HUDEP-2 (cell line): ENCODE measurements around the gene UROC1.

Experiments used
- DNase-seq, 76 experiments: peaks; one replicate each; lab custom pipeline; 2025; ENCODE audit not compliant: unreplicated experiment in 76 of 76; lab: John Stamatoyannopoulos, UW

The UROC1 gene

DNA sequence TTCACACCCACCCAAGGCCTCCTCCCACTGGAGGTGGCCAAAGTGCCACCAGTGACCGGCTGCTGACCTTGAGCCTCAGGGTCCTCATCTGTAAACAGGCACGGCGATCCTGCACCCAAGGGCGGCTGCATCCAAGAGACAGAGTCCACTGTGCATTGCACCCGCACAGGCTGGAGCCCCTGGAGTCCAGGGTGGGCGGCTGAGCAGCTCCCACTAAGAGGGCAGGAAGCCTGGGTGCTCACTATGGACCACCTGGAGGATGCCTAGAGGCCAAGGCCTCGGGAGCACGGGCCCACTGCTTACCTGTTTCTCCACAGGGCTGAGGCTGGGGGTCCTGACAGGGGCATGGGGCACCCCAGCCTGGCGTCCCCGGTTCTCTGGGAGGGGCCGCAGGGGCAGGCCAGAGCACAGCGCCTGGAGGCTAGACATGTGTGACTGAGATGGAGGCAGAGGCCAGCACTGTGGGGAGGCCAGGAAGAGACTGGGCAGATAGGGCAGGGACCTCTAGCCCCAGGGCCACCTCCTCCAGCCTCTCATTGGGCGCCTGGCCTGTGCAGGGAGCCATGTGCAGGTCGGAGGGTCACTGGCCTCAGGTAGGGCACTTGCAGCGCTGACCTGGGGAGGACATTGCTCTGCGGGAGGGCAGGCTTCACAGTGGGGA, at the start of gene UROC1:
Gene UROC1 (minus strand): TSS at position 483 of the 661 bp plus-strand sequence. CDS start 54 bp downstream, at position 429.
- DNase-seq, result no peak

DNA sequence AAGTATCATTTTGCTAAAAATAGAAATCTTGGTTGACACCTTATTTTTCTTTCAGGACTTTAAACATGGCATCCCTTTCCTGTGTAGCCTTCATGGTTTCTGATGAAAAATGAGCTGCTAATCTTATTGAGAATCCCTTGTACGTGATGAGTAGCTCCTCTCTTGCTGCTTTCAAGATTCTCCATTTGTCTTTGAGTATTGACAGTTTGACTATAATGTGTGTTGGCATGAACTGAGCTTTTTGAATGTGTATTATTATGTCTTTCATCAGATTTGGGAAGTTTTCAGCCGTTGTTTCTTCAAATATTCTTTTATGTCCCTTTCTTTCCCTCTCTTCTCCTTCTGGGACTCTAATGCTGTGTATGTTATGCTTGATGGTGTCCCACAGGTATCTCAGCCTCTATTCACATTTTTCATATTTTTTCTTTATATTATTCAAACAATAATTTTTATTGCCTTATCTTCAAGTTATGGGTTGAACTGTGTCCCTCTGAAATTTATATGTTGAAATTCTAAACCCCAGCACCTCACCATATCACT, 45.2 kb upstream of the UROC1 start:
- DNase-seq, result no peak

DNA sequence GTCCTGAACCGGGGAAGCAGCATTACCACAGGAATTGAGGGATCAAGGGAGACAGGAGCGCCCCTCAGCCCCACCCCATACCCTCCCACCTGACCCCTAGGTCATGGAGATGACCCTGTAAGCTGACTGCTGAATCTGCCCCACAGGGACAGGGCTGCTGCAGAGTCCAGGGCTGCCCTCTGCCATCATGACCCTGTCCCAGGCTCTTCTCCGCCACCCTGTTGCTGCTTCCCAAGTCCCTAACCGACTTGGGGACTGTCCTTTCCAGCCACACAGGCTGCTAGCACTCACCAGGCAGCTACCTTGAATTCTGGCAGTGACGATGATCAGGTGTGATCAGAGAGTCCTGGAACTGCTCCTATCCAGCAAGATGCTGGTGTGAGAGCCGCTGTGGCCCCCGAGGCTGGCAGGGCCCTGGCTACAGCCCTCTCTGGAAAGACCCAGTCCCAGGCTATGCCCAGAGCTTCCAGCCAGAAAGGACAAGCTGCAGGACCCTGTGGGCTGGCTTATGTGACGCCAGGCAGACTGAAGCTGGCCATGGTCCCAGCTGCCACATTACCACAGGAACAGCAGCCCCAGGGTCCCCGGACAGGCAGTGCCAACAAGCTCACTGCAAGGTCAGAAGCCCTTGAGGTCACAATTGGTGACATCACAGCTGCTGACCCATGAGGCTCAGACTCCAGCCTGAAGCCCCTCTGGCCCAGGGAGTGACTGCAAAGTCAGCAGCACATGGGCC, 40.9 kb upstream of the UROC1 start, which contains the start of gene C3orf22:
Gene C3orf22 (minus strand): TSS at position 597 of the 736 bp plus-strand sequence. CDS start 5,542 bp downstream, outside the sequence.
- no peak for DNase-seq

DNA sequence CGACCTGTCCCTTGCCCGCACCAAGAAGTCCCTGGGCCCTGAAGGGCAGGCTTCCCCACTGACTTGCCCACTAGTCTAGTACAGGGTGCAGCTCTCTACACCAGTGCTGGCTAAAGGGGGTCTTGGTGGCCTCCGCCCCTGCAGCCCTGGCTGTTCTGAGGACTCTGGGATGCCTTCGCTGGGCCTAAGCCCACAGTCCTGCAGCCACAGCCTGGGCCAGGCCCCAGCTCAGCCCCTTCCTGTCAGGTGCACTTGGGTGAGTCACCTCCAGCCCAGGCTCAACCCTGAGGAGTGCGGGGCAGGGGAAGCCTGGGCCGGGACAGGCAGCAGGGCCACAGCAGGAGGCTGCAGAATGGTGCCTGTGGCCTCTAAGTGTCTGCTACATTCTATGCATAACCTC, 40.2 kb upstream of the UROC1 start:
- DNase-seq, result no peak

DNA sequence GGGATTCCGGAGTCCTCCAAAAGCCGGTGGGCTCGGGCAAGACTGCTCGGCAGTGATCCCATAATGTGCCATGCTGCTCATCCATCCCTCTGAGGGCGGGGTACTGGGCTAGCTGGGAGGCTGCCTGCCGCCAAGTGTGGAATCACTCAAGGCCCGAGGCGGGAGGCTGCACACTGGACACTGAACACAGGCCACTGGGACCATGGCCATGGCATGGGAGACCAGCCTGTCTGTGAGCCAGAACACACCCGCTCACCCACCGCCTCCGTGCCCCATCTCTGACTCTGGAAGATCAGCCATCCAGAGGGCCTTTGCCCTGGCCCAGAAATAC, 39.8 kb upstream of the UROC1 start:
- DNase-seq, result no peak

DNA sequence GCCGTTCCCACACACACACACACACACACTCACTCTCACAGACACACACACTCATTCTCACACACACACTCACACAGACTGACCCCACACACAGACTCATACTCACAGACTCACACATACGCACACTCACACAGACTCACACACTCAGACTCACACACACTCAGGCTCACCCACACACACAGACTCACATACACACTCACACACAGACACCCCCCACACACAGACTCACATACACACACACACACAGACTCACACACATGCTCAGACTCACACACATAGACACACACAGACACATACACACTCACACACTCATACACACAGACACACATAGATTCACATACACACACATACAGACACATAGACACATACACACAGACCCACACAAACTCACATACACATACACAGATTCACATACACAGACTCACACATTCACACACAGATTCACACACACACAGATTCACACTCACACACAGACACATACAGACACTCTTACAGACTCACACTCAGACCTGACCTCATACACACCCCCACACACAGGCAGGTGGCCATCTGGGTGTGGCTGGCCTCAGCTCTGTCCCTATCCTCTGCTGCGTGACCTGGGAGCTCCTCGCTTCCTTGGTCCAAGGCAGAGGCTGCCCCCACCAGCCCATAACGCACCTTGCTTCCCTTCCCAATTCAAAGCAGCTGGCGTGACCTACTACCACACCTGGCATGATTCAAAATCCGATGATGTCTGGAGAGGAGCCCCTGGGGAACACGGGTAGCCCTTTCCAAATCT, 39.3 kb upstream of the UROC1 start:
- DNase-seq, result no peak

DNA sequence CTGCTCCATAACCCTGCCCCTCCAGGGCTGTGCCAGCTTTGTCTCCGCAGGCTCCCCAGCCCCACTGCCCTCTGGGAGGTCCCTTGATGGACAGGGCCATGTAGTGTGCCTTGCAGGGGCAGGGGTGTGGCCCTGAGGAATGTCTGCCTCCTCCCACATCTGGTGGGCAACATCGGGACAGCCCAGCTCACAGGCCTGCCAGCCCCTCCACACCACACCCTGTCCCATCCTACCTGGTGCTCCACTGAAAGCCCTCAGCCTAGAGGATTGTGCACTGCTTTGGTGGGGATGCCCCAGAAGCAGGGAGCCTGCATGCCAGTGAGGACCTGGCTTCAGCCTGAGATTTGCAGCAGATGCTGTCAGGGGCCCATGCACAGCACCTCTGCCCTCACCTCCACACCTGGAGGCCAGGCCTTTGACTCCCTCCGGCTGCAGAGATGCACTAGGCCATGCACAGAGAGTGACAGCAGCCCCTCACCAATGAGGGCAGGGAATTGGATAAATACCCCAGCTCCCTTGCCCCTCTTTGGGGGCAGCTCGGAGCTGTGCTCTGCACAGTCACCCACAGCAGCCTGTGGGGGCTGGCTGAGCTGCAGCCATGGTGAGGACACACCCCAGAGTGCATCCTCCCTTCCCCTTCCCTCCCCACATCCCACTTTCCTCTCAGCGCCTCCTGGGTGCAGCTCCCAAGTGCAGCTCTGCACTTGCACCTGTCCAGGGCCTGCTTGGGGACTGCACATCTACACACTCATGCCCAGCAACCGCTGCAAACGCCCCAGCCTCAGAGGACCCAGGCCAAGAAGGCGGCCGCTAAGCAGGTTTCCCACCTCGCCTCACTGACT, 38.4 kb upstream of the UROC1 start:
- DNase-seq, result no peak

DNA sequence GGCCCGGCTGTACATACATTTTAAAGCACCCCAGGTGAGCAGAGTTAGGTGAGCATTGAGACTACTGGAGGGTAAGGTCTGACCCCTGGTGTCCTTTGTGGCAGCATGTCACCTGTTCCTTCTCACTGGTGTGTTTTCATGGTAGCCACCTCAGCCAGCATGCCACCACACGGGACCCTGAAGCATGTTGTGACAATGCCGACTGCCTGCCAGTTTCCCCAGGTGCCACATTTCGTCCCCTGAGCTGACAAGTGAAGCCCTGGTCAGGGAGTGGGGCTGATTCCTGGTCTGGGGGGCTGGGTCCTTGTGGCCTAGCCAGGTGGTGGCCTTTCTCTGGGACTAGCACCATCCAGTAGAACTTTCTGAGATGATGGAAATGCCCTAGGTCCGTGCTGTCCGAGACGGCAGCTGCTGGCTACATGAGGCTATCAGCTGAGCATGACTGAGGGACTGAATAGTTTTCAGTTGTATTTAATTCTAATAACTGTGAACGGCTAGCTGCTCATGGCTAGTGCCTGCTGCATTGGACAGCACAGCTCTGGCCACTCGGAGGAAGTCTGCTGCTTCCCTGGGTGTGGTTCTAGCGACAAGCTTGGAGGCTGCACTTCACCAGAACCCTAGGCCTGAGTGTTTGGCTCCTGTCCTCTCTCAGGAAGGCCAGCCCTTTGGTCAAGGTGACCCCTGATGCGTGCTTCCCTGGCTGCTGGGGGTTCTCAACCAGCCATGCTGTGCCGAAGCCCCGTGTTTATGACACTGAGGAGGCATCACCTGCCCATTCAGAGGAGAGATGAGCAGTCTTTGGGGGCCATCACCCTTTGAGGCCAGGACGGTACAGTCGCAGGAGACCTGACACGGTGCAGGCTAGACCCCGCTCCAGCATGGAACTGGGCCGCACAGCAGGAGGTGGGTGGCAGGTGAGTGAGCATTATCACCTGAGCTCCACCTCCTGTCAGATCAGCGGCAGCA, 37.3 kb upstream of the UROC1 start:
- DNase-seq, result no peak

DNA sequence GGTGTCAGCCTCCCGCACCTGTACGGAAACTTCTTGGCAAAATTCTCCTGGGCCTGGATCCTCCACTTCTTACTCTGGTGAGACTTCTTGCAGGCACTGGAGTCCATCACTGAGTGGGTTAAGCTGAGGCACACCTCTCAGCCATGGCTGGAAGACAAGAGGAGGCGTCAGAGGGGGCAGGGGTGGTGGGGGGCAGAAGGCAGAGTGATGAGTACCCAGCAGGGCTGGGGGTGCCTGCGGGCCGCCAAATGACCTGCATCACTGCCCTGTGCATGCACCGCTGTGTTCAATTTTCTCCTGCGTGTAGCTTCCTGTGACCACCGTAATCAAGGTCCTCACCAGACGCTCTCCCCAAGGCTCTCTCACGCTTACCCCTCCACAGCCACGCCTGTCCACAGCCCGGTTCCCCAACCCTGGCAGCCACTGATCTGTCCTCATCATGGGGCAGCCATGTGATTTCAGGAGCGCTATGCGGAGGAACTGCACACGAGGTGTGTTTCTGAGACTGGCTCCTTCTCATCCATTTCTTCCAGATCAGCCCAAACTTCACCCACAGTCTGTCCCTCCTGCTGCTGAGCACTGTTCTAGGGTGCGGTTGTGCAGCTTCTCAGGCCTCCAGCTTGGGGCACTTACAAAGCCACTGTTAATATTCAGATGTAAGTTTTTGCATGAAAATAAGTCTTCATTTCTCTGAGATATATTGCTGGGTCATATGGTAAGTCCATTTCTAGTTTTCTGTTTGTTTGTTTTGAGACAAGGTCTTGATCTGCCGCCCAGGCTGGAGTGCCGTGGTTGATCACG, 35.9 kb upstream of the UROC1 start:
- DNase-seq, result no peak

DNA sequence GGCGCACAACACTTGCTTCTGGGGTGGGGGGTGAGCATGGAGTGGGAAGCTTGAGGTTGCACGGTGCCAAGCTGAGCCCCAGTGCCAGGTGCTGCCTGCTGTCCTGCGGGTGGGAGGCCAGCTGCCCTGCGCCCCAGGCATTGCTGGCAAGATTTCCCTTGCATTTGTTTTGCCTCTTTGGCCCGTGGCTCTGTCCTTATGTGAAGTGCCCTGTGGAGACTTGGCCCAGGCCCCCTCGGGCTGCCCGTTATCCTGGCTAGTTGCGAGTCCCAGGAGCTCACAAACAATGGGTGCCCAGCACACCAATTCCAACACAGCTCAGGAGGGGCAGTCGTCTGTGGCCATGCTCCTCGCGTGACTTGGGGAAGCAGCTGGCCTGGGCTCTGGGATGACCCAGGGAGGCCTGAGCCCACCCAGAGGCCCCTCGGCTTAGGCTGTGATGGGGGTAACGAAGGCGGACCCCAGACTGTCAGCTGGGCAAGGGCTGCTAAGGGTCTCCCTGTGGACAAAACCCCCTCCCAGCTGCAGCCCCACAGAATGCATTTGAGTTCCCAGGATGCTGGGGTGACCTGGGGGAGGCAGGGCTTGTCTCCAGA, 35.2 kb upstream of the UROC1 start:
- DNase-seq, result no peak

DNA sequence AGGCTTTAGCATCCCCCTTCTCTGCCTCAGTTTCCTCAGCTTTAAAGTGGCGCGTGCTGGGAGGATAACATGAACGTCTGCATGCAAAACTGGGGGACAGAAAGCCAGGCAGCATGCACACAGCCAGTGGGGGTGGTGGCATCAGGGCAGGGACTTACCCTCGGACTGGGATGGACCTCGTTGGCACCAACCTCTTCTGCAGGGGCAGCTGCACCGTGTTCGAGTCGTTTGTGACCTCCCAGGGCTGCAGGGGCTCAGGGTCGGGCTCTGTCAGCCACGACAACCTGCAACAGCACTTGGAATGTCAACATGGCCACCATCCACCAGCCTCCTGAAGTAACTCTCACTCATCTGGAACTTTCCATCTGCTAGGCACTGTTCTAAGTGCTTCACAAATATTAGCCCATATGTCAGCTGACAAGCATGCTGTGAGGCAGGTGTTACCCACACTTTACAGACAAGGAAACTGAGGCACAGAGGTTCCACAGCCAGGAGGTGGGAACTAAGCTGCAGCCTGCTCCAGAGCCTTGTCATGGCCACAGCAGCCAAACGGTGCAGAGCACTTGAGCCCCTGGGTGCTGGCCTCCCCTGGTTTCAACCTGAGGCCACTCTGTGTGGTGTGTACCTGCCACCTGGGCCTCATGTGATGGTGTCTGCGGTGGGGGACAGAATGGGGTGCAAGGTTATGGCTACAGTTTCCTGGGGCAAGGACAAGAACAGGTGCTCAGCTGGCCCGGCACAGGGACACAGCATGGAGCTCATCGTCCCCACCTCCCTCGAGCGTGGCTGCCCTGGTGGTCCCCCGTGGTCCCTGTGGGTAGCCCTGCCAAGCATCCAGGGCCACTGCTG, 34.5 kb upstream of the UROC1 start:
- no peak for DNase-seq

DNA sequence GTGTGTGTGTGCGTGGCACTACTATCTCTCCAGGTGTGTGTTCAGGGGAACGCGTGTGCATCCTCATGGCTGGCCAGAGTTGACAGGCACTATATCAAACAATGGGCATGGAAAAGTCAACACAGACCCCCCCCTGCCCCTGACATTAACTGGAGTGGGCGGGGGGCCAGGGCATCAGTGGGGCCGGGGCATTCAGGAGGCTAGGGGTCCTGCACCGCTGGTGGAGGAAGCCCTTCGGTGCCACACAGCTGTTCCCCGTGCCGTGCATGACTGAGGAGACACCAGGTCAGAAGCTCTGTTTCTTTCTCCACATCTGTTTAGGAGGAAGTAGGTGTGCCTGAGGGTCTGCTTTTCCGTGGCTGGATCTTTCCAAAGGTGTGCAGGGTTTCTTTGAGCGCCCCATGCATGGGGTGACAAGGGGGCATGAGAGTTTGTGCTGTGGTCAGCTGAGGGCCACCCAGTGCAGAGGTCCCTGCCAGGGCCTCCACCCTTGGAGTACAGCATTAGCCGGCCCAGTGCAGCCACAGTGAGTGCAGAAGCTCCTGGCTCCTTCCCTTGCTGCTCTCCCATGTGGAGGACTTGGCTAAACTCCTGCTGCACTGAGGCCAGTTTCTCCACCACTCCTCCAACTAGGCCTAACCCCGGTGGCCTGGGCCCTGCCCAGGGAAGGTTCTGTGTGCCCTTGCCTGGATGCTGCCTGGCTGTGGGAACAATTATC, 33.7 kb upstream of the UROC1 start:
- DNase-seq, result no peak

DNA sequence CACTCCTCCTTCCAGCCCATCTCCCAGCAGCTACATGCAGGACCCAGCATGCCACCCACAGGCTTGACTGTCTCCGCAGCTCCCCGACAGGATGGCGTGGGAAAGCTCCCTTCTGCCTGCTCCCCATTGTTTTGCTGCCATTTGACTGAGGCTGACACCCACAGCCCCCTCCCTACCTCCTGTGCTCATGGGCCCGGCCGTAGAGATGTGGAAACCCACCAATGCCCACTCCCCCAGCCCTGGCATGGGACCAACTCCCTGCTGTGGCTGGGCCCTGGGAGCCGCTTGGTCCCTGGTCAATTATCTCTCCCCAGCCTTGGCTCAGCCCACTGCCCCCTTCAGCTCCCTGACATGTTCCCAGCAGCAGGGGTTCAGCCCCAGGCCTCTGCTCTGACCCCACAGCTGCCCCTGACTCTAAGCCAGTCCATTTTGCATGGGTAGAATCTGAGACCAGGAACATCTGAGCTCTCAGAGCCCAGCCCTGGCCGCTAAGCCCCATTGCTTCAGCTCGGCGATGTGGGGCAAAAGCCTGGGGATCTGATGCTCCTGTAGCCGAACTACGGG, 33.0 kb upstream of the UROC1 start:
- no peak for DNase-seq

DNA sequence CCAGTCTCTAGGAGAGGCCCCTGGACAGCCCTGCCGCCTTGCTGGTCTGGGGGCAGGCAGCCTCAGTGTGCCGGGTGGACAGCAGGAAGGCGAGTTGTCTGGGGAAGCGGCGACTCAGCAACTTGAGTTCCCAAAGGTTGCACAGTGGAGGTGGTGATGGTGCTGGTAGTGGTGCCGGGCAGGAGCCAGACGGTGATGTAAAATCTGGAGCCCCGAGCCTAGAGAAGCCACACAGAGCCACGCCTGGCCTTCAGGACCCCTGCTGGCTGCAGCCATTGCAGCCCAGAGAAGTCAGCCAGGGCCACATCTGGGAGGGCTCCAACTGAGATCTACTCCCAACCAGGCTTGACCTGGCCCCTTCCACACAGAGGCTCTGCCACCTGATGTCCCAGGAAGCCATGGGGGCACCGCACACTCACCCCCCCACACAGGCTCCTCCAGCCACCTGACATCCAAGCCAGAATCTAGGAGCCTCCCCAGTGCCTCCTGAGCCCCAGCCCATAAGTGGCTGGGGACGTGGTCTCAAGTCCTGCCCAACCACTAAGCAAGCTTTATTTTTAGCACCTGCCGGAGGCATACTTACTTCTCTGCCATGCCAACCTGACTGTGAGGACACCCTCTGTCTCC, 32.4 kb upstream of the UROC1 start:
- DNase-seq, result no peak

DNA sequence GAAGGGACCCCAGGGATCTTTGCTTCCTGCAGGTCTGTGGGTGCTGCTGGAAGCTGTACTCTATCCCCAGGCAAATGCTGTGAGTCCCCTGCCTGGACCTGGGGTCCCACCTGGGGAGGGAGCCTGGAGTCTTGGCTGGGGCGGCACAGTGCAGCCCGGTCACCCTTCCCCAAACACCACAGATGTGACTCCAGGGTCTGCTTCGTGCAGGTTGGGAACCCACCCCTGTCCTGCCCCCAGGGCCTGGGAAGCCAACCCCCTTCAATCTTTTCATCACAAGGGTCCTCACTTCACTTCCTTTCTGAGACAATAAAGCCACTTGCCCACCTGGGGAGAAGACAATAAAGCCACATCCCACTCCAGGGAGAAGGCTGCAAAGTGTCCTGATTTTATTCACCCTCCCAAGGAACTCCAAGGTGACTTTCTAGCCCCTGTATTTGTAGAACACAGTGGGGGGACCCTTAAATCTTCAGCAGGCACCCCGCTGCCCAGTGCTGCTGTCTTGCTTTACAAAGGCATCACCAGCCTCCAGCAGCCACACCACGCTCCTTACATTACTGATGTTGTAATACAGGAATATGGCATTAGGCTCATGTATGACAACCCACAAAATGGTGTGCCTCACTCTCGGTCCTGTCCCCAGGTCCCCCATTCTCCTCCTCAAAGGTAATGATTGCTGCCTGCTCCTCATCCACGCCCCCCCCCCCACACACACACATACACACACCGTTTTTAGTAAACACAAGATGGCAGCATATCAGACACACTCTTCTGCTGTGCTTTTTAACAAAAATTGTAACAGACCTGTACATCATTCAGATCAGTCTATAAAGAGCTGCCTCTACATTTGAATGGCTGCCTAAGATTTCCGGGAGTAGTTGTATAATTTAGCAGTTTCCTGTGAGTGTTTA, 31.2 kb upstream of the UROC1 start:
- DNase-seq, result no peak
